SH-SY5Y (cell line): ENCODE results near the gene STX12.

Experiments
- GATA2 ChIP-seq: IDR thresholded peaks from 2 replicates; pipeline ENCODE4 v1.6.1; 2011; ENCODE audit warnings: mild to moderate bottlenecking, low read depth, low read length
- GATA3 ChIP-seq: IDR thresholded peaks from 2 replicates; pipeline ENCODE4 v1.6.1; 2011; ENCODE audit warnings: low read depth, mild to moderate bottlenecking, low read length, moderate library complexity

DNA sequence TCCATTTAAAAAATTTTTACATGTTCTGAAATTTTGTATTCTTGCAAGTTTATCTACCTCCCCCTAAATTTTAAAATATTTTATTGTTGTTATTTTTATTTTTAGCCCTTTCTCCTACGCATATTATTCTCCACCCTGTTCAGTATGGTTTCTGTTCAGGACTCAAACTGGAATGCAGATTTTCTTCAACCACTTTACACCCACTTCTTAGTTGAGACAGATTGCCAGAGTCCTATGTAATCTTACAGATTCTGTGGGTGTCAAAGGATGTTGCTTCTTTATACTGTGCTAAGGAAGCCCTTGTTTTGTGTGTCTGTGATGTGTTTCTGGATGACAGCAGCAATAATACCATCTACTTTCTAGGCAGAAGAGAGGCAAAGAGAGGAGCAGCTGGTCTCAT lies 36.9 kb downstream of the STX12 start:
- TF ChIP-seq GATA2 (no peak), GATA3 (no peak)
